Endometrial microvascular endothelial cells (primary cell): ENCODE data around the gene AP2A1. TPM values are rescaled to one million over a fixed set of nuclear protein-coding genes. Genes with fewer than 3 reads are reported as not detected.

ENCODE experiments used
- in situ Hi-C: cut with HindIII; loops from 2 replicates; pipeline ENCODE4 v1.10.0; 2017; ENCODE audit warnings: low sequenced_read_pairs, low pct_unique_long_range_greater_than_20kb; ENCODE audit errors: inconsistent ontology term
- total RNA-seq: library from RNA; depleted of rRNA; stranded (reverse); fragments of >200 nt; gene quantifications from one replicate; pipeline ENCODE4 v1.2.3, GENCODE V29; 2015; ENCODE audit errors: inconsistent ontology term

The AP2A1 gene
- total RNA-seq, 1 donor from 2014 or later, result 125 TPM

DNA sequence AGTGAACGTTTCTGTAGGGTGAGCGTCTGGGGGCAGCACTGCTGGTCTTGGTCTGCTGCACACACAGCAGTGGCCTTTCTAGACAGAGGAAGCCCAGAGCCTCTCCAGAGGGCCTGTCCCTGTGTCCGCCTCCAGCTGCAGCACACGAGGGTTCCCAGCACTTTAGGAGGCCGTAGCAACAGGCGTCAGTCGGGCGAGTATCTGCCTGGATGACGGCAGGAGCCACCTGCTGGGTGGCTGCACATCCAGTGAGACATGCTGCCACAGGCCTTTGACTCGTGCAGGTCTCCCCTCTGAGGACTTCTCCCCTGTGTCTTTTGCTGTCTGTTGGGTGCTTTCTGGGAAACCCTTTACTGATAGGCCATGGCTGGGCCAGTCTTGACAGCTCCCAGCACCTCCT lies 22.1 kb downstream of the AP2A1 start:
- in situ Hi-C loops, result no loop called here

DNA sequence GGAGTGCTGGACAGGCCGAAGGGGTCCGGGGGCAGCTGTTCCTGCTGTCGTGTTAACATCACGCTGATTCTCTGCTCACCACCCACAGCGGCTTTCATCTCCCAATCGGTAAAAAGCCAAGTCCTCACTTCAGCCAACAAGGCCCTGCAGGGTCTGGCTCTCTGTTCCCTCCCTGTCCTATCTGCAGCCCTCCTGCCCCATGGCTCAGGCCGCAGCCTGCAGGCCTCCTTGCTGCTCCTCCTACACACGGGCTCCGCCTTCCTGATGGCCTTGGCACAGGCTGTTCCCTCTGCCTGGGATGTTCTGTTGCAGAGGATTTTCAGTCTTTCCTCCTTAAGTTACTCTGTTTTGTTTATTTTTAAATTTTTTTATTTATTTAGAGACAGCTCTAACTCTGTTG lies 24.1 kb downstream of the AP2A1 start:
- in situ Hi-C loops, result no loop called here

GRCh38 chr19:49791776-49792445 lies 25.1 kb downstream of the AP2A1 start:
- in situ Hi-C loops, result no loop called here

GRCh38 chr19:49792829-49793560 lies 26.2 kb downstream of the AP2A1 start:
- in situ Hi-C loops, result no loop called here

DNA sequence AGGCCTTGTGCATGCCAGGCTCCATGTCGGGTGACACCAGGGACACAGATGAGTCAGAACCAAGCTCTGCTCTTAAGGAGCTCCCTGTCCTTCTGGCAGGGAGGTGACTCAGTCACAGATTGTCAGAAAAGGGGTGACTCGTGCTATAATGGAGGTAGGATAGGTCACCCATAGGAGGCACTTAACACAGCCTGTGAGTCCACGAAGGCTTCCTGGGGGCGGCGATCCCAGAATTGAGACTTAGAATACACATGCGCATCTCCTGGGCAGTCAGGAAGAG lies 26.7 kb downstream of the AP2A1 start:
- in situ Hi-C loops, result no loop called here

DNA sequence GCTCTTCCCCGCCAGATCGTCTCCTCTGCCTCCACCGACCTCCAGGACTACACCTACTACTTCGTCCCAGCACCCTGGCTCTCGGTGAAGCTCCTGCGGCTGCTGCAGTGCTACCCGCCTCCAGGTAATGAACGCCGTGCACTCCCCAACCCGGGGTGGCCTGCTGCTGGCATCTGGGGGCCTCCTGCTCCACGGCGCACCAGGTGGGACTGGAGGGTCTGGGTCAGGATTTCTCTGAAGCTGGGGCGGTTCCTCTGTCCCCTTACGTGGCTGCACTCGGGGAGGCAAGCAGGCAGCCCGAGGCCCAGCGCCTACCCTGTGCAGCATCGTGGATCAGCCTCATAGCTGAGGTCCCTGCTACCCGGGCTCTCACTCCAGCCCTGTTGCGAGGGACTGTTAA lies 28.8 kb downstream of the AP2A1 start:
- in situ Hi-C loops, result no loop called here

DNA sequence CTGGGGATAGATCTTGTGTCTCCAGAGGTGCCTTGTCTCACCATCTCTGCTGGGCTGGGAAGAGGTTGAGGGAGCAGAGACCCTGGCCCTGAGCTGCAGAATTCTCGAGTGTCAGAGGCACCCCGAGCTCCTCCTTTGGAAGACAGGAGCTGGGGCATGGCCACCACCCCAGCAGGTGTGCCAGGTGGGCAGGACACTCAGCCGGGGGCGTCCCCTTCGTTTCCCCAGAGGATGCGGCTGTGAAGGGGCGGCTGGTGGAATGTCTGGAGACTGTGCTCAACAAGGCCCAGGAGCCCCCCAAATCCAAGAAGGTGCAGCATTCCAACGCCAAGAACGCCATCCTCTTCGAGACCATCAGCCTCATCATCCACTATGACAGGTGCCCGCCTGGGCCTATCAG lies 31.8 kb downstream of the AP2A1 start:
- in situ Hi-C loops, result no loop called here

- in situ Hi-C loops, result no loop called here
These were observed 32.5 kb downstream of the AP2A1 start for GRCh38 chr19:49799271-49799797.

DNA sequence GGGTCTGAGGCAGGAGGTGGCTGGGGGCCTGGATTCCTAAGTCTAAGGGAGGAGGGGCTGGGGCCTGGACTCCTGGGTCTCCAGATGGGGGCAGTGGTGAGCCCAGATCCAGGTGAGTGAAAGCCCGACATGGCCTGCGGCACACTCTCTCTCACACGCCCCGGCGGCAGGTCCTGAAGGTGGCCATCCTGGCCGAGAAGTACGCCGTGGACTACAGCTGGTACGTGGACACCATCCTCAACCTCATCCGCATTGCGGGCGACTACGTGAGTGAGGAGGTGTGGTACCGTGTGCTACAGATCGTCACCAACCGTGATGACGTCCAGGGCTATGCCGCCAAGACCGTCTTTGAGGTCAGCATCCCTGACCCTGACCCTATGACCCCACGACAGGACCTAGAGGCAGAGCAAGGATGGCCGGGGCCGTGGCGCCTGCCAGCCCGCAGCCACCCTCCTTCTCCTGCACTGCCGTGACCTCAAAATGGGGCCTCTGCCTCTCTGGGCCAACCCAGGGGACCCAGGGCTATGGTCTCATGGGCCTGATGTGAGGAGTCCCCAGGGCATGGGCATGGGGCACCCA lies 33.1 kb downstream of the AP2A1 start:
- in situ Hi-C loops, result no loop called here

DNA sequence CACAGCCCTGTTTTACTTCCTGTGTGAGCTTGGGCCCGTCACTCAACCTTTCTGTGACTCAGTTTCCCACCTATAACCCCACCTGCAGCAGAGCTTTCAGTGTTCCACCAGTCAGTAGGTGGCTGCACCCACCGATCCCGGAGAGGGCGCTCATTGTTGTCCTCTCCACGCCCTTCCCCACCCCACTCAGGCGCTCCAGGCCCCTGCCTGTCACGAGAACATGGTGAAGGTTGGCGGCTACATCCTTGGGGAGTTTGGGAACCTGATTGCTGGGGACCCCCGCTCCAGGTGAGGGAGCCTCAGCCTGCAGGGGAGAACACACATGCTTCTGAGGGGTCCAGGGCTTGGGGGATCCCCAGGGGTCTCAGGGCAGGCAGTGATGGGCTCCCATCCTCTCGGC lies 34.0 kb downstream of the AP2A1 start:
- in situ Hi-C loops, result no loop called here

DNA sequence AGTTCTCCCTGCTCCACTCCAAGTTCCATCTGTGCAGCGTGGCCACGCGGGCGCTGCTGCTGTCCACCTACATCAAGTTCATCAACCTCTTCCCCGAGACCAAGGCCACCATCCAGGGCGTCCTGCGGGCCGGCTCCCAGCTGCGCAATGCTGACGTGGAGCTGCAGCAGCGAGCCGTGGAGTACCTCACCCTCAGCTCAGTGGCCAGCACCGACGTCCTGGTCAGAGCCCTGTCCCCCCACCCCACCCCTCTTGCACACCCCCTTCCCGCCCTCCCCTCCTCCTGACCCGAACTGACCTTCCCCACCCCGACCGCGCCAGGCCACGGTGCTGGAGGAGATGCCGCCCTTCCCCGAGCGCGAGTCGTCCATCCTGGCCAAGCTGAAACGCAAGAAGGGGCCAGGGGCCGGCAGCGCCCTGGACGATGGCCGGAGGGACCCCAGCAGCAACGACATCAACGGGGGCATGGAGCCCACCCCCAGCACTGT lies 34.6 kb downstream of the AP2A1 start:
- in situ Hi-C loops, result no loop called here

DNA sequence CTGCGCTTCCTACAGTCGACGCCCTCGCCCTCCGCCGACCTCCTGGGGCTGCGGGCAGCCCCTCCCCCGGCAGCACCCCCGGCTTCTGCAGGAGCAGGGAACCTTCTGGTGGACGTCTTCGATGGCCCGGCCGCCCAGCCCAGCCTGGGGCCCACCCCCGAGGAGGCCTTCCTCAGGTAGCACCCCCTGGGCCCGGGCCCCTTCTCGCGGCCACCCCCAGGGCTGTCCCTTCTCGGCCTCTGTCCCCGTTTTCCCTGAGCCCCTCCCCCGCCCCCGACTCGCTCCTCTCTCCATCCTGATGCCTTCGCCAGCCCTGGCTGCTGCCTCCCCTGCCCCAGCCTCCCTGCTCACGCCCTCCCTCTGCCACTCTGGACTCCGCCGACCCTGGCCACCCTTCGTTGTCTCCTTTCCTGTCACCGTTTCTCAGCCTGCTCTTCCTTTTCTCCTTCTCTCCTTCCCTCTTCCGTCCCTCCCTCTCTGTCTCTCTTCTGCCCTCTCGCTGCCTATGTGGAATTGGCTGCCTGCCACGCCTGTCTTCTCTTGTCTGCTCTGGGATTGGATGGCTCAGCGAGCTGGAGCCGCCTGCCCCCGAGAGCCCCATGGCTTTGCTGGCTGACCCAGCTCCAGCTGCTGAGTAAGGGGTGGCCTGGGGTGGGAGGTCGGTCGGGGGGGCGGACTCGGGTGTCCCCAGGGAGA lies 35.3 kb downstream of the AP2A1 start:
- in situ Hi-C loops, result no loop called here

- in situ Hi-C loops, result no loop called here
These were observed 36.2 kb downstream of the AP2A1 start for GRCh38 chr19:49802836-49803528.

GRCh38 chr19:49803529-49803856 lies 36.7 kb downstream of the AP2A1 start:
- in situ Hi-C loops, result no loop called here

GRCh38 chr19:49805822-49806619 lies 39.2 kb downstream of the AP2A1 start:
- in situ Hi-C loops, result no loop called here

GRCh38 chr19:49806620-49806959 lies 39.8 kb downstream of the AP2A1 start:
- in situ Hi-C loops, result no loop called here

- in situ Hi-C loops, result no loop called here
These were observed 40.5 kb downstream of the AP2A1 start for GRCh38 chr19:49807058-49807903.
